T-helper 9 cell (primary cell): ENCODE data around the gene STRA6.

ENCODE experiments used
- DNase-seq: peaks from one replicate; pipeline ENCODE4 v3.0.0-alpha.2; 2020

Gene STRA6

DNA sequence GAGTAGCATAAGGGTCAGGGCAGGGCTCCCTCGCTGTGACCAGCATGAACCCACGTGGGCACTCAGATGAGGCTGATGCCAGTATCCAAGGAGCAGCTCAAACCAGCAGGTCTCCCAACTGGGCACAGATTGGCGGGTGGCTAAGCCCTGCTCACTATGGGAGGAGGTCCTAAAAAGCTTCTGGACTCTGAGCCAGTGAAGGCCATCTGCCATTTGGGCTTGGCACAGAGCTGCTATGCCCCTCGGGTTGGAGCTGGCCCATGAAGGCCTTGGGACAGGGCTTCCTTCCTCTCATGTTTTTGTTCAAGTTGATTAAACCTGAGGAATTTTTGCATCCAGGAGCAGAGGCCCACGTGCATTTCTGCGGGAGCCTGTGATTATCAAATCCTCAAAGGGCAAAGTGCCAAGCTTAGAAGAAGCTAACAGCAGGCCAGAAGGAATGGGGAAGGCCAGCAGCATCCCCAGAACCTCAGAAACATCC lies 4.3 kb upstream of the STRA6 start:
- DNase-seq: no peak

DNA sequence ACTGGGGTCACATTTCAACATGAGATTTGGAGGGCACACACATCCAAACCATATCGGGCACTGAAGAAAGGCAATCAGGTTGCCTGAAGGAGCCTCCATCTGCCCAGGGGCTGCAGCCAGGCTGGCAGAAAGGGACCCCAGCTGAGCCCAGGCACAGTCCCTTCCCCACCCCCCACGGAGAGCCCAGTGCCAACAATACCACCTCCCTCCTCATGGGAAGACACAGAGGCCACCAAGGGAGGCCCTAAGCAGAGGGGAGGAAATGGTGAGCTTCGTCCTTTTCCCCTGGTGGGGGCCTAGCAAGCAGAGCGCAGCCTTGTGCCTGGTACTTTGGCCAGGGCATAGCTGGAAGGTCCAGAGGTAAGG lies 3.0 kb upstream of the STRA6 start:
- no peak for DNase-seq

DNA sequence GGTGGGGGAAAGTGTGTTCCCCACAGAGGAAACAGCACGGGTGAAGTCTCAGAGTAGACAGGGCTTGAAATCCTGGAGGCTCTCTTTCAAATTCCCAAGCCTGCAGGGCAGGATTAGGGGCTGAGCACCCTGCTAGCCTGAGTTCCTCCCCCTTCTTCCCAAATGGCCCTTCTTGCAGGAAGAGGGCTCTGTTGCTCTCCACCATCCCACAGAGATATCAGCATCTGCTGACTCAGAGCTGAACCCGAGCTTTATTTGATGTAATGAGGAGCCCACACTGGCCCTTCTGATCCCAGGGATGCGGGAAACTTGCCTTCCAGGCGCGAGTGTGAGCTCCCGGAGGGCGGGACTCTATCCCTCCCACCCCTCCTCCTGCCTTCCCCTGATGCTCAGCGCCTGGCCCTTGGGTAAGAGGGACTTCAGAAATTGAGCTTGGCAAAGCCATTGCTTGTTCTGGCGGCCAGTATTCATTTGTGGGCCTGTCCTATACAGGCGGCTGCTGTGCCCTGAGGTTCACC lies 1.4 kb upstream of the STRA6 start:
- no peak for DNase-seq

DNA sequence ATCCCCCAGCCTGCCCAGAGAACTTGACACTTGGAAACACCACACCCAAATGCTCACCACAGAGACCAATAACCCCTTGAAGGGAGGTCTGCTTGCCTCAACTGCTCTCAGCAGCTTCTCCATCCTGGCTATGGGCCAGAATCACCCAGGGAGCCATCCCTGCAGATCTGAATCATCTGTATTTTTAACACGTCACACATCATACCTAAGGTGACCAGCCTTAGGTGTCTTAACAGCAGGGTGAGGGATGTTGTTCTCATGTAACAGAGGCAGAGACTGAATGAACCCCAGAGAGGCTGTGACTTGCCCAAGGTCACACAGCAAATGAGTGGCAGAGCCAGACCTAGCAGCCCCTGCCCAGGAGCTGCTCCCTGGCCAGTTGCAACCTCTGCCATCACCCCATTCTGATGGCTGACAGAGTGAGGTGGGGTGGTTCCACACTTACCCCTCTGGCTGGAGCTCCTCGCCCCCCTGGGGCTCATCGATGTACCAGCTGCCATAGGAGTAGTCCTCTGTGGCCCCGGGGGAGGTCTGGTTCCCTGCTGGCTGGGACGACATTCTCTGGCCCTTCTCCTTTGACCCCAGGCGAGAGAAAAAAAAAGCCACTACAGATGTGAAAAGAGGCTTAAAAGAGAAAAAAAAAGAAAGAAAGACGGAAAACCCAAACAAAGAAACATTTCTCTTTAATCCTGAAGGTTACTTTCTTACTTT lies 722 bp downstream of the STRA6 start:
- DNase-seq: no peak

DNA sequence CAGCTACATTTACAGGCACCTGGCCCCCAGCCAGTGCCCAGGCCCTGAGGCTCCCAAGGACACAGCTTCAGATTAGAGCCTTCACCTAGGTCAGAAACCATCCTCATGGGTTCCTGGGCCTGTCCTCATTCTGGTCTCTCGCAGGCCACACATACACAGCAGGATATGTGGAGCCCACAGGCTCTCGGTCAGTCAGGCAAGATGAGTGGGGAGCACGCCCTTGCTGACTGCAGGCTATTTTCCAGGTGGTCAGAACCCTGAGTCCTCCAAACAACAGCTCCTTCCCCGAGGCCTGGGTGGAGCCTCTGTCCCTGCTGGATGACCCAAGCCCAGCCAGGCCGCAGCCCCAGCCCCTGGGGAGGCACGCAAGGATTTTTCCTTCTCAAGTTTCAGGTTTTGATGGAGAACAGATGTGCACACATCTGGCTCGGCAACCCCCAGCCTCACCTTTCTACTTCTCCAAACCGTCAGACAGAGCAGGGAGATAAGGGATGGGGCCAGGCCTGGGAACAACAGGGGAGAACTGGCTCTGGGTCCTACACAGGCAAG lies 1.6 kb downstream of the STRA6 start:
- no peak for DNase-seq

DNA sequence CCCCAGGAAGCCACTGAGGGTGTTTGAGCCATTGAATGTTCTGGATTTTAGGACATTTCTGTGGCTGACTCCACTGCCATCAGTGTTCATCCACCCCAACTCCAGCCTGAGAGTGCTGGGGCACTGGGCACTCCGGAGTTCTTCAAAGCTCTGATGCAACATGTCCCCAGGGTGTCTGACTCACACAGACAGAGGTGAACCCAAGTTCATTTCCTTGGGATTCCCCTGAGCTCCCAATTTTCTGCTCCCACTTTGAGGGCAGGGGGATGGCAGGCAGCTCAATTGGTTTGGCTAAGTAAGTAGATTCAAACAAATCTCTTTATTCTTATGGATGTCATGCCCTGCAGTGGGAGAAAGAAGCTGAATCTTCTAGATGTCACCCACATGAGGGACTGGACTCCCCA lies 2.2 kb downstream of the STRA6 start:
- no peak for DNase-seq

DNA sequence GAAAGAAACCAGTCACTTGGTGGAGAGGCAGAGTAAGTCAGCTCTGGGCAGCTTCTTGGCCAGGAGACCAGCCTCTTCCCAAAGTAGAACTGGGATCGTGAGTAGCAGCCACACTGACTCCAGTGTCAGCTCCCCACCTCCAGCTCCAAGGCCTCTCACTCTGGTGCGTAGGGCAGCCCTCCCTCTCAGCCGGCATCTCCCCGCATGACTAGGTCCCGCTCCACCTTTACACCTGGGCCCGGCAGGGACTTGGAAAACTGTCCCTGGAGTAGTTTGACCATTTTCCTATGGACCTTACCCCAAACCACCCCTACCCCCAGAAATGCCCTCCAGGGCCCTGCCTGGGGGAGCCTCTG lies 3.3 kb downstream of the STRA6 start:
- no peak for DNase-seq

DNA sequence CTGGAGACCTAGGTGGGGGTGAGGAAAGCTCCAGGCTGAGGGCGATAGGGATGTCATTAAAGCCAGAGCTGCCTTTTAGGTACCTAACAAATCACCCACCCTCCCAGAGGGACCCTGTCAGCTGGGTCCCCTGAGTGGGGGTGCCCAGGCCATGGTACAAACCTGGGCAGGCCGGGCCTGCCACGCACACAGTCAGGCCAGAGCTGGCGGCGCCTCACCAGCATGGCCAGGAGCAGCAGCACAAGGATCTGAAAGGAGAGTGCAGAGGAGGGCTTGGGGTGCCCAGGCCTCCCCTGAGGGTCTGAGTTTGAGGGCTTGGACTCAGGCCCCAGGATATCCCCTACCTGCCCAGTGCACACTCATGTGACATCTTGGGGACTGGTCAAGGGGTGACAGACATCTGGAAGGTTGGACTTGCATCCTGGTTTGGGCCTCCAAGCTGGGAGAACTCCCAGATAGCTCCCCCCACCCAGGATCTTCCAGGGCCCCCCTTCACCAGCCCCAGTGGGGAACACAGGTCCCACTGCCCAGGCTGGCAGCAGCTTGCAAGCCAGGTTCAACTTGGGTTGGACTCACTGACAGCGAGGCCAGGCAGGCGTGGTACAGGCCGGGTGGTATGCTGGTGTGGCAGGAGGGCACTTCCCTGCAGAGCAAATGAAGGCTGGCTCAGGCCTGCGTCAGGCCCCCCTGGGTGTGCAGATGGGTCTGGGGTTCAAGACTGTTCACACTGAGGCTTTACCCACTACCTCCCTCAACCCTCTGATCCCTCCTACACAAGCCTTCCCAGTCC lies 5.2 kb downstream of the STRA6 start:
- DNase-seq: no peak

DNA sequence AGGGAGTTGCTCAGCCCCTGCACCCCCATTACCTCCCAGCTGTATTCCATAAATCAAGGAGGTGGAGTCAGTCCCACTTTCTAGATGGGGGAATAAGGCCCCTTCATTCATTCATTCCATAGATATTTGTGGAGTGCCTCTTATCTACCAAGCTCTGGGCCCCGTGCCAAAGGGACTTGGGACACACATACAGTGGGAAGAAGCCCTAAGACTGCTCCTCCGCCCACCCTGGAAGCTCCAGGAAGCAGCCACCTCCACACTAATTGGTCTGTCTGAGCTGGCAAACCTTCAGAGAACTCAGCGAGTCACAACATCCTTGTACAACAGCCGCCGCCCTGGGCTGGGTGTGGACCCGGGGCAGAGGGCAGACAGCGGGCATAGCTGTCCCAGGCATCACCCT lies 6.4 kb downstream of the STRA6 start:
- DNase-seq: no peak

DNA sequence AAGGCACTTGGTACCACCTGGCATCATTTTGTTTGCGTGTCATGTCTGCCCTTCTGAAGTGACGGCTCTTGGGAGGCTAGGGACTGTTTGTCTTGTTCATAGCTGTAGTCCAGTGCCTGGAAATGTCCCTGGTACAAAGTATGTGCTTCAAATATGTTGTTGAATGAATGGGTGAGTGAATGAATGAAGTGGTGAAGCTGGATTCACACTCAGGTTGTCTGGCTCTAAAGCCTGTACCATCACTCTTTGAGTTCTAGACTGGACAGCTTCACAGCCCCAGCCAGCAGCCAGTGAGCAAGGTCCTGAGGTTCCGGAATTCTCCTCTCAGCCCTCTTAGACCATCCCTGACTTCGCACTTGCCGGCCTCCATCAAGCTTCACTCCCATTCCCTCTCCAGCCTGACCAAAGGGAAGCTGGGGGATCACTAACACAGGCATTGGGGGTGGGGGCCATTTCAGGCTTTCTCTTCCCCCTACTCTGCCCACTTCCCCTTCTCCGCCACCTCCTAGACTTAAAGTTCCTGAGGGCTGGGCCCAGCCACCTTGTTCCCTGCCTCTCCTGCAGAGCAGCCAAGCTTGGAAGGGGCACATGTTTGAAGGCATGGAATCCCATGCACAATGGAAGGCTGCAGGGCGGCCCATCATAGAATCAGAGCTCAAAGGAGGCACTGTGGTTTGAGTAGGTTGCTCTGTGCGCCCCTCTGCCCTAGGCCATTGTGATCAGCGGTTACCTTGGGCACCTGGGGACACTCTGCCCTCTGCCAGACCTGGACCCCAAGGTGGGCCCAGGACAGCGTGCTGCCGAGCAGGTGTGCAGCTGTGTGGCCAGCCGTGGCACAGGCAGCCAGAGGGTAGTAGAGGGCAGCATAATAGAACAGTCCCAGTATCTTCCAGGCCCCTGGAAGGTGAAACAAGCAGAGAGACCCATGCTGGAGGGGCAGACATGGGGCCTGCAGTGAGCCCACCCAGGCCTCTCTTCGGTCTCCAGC lies 7.7 kb downstream of the STRA6 start:
- no peak for DNase-seq

DNA sequence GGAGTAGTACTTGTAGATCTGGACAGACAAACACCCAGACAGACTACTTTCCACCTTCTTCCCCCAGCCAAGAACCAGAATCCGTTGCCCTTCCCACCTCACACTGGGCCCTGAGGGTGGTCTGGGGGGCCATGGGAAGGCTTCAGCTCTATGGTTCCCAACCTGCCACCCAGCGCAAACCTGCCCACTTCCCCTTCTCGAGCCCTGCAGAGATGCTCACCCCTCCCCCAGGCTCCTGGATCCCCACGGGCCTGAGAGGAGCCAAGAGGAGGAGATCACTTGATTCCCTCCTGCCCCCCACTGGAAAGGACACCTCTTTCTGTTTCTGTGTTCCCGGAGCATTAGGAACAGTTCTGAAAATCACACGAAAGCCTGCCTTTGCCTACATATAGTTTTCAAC lies 8.7 kb downstream of the STRA6 start:
- no peak for DNase-seq

DNA sequence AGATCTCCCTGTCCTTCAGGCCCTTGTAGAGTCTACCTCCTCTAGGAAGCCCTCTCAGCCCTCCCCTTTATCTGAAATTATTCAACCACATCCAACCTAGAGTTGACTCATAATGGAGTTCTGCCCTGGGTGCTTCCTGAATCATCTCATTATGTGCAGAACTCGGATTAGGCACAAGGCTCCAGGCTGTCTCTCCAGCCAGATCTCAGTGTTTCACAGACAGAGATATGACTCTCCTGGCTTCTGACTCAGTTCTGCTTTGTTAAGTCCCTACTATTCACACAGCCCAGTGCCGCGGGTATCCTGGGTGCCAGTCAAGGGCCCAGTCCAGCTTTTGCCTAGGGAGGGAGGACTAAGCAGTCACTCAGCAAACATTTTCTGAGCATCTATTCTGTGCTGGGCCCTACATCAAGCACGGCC lies 9.3 kb downstream of the STRA6 start:
- DNase-seq: no peak

DNA sequence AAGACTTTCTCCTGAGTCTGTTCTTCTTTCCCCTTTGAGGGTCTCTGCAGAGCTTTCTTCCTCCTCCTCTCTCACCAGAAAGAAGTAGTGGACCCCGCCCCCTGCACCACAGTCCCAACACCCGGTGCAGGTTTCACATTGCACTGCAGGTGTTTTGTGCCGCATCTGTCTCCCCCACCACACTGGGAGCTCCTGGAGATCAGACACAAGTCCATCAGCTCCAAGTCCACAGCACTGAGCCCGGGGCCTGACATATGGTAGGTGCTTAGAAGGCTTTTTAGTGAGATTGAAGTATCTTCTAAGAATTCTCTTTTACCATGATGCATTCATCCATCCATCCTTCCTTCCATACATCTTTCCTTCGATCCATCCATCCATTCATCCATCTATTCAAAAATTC lies 9.8 kb downstream of the STRA6 start:
- no peak for DNase-seq

DNA sequence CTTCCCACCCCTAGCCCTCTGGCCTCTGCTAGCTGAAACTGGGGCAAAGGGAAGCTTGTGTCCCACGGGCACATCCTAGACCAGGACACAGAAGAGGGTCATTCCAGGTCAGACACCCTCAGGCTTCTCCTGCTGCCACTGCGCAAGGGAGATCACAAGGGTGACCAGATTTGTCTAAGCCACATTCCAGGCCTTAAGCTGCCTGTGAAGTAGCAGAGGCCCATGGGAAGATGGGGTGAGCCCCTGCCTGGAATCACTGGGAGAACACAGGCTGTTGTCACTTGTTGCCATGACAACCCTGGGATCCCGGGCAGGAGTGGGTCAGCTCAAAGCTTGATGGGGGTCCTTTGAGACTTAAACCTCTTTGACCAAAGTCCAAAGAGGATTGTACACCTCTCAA lies 10.8 kb downstream of the STRA6 start:
- DNase-seq: no peak

DNA sequence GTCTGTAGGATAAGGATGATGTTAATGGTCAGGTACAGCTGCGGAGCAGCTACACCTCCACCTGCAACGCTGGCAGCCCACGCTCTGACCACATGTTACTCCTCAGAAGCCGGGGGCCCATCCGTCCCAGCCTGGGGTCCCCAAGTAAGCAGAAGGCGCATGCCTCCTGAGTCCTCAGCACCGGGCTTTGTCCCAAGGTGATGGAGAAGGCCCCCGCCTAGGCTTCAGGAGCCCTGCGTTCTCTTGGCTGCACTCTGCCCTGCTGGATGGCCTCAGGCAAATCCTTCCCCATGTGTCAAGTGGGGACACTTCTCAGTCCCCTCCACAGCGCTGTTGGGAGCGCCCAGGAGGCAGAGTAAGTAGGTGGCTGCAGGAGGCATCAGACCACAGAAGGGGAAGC lies 14.4 kb downstream of the STRA6 start:
- no peak for DNase-seq

DNA sequence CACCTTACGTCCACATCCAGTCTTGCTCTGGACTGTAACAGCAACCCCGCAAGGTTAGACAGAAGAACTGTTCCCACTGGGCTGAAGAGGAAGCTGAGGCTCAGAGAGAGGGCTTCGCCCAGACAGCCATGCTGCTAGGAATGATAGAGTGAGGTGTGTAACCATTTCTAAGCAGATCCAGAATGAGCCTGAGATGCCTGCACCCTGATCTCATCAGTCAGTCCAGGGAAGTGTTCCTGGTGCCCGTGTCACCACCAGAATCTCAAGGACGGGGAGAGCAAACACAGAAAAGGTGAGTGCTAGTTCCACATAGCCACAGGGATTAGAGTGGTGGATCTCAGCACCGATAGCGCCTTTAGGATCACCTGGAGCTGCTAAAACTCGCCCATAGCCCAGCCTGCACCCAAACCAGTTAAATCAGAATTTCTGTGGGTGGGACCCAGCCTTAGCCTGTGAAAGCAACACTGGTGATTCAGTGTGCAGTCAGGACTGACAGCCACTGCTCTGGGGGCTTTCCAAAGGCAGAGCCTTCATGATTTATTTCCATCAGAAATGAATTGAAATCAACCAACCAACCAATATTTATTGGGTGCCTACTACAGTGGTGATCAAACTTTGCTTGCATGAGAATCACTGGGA lies 16.8 kb downstream of the STRA6 start:
- DNase-seq: no peak

DNA sequence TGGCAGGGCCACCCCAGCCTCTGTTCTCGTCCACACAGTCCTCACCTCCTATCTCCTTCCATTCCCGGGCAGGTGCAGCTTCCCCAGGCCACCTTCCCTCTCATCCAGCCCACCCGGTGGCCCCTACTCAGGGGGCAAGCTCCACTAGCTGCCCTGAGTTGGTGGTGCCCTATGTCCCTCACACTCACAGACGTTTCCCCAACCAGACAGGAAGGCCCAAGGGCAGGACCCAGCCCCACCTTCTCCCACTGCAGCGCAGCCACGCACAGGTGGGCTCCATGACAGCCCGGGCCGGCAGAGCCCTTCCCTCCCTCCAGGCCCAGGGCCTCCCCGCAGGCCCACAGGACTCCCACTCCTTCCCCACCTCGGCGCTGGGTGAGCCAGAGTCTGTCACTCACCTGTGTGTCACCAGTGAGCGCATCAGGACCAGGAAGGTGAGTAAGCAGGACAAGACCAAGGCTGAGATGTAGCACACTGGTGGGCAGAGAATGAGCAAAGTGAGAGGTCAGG lies 17.9 kb downstream of the STRA6 start:
- no peak for DNase-seq

DNA sequence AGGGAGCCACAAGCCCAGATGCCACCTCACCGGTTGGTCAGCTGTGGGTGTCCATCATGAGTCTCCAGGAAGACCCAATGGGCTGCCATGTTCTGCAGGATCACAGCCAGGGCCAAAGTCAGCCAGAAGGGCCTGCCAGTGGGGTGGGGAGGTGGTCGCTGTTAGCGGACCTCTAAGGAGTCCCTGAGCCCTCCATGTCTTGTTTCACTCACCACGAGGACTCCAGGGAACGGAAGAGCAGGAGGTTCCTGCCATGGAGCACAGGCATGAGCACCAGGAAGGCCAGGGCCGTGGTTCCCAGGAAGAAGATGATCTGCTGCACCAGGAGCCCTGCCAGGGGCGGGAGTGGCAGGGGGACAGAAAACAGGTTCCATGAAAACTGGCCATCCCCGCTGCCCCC lies 20.5 kb downstream of the STRA6 start:
- no peak for DNase-seq

DNA sequence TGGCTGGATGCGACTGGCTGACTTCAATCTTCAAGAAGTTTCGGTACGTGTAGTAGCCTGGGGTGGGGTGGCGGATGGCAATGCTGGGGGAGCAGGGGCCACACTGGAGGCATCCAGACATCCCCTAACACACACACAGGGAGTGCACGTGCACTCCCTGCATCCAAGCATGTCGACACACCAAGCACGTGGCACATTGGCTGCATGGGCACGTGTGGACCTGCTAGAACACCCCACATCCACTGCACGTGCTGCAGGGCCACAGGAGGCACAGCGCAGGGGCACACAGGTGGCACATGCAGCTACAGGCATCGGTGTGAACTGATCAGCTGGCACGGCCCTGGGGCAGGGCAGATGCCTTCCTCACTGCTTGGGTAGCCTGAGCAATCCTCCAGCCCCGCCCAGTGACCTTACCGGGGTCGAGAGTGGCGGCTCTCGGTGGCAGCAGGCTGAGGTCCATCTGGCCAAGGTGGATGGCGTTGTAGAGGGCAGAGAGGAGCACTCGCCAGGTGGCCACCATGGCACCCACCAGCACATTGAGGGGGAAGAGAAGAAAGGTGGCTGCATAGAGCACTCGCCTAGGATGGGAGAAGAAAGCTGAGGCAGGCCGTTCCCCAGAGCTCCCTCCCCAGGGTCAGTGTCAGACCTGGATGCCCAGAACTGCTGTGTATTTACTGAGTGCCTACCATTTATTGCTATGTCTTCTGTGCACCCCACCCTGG lies 21.5 kb downstream of the STRA6 start:
- no peak for DNase-seq

DNA sequence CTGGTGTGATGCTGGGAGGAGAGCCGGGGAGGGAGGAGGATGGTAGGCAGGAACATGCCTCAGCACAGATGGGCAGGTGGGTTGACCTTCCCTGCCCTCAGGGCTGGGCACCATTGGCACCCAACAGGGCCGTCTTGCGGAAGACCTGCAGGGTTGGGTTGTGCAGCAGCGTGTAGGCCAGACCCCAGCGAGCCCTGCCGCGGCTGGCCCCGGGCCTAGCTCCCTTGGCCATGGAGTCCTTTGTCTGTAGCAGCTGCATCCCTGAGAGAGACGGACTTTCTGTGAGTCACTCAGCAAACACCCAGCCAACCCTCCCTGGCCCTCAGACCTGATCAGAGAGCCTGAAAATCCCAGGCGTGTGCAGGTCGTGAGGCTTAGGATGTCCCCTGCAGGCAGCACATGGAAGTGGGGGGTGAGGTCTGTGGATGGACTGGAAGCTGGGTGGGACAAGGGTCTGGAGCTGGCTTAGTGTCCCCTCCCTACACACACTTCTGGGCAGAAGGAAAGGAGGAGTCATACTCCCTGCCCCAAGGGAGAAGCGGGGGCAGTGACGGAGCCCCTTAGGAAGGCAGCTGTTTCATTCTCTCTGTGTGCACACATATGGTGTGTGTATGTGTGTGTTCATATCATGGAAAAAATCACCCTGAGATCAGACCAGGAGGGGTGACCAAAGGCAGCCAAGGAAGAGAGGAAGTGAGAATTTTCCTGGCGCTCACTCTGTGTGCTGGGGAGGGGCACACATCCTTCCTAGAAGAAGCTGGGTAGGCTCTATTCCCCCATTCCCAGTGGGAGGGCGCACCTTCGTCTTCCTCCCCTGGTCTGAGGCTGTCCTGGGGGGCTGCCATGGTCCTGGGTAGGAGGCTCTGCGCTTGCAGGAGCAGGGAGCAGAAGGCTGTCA lies 22.4 kb downstream of the STRA6 start:
- no peak for DNase-seq
